GM21423 (cell line): ENCODE measurements around the gene LBX1.

ENCODE experiments used
- ATAC-seq: cut with Tn5 transposase; IDR thresholded peaks from one replicate; pipeline ENCODE4 v1.9.1; 2021; ENCODE audit warnings: mild to moderate bottlenecking, moderate library complexity; ENCODE audit not compliant: unreplicated experiment

Gene LBX1

GRCh38 chr10:101244321-101245050, 15.2 kb upstream of the LBX1 start:
- no peak for ATAC-seq

- no peak for ATAC-seq
Measured at GRCh38 chr10:101241840-101242707, 12.8 kb upstream of the LBX1 start.

GRCh38 chr10:101238732-101239105, 9.5 kb upstream of the LBX1 start:
- no peak for ATAC-seq

GRCh38 chr10:101237982-101238731, 8.9 kb upstream of the LBX1 start:
- ATAC-seq = no peak

- no peak for ATAC-seq
Measured at GRCh38 chr10:101237081-101237981, 8.1 kb upstream of the LBX1 start.

- ATAC-seq = no peak
Measured at GRCh38 chr10:101236376-101237080, 7.3 kb upstream of the LBX1 start.

- no peak for ATAC-seq
Measured at GRCh38 chr10:101235766-101236165, 6.5 kb upstream of the LBX1 start.

GRCh38 chr10:101234333-101234732, 5.1 kb upstream of the LBX1 start:
- ATAC-seq = no peak

- no peak for ATAC-seq
Measured at GRCh38 chr10:101233863-101234262, 4.6 kb upstream of the LBX1 start.

- no peak for ATAC-seq
Measured at GRCh38 chr10:101233443-101233842, 4.2 kb upstream of the LBX1 start.

GRCh38 chr10:101231912-101232689, 2.8 kb upstream of the LBX1 start:
- no peak for ATAC-seq

- no peak for ATAC-seq
Measured at GRCh38 chr10:101231092-101231491, 1.8 kb upstream of the LBX1 start.

- ATAC-seq = no peak
Measured at GRCh38 chr10:101230183-101230917, 1.1 kb upstream of the LBX1 start.

GRCh38 chr10:101228966-101229265, 347 bp downstream of the LBX1 start:
- no peak for ATAC-seq

GRCh38 chr10:101228153-101228965, 904 bp downstream of the LBX1 start:
- ATAC-seq = no peak

- no peak for ATAC-seq
Measured at GRCh38 chr10:101227429-101228152, 1.7 kb downstream of the LBX1 start.
